Activated CD4-positive, alpha-beta T cell treated with anti-CD3 and anti-CD28 coated beads, Interleukin-2, amount 50 U/mL, for 24 hours (primary cell): Measurements from ENCODE around the gene TXLNG.

Source experiments
- DNase-seq, 2 donors: peaks; one replicate each; pipeline ENCODE4 v3.0.0-alpha.2; 2020; ENCODE audit warnings: low read depth in 1 of 2, low spot score in 1 of 2

TXLNG gene

DNA sequence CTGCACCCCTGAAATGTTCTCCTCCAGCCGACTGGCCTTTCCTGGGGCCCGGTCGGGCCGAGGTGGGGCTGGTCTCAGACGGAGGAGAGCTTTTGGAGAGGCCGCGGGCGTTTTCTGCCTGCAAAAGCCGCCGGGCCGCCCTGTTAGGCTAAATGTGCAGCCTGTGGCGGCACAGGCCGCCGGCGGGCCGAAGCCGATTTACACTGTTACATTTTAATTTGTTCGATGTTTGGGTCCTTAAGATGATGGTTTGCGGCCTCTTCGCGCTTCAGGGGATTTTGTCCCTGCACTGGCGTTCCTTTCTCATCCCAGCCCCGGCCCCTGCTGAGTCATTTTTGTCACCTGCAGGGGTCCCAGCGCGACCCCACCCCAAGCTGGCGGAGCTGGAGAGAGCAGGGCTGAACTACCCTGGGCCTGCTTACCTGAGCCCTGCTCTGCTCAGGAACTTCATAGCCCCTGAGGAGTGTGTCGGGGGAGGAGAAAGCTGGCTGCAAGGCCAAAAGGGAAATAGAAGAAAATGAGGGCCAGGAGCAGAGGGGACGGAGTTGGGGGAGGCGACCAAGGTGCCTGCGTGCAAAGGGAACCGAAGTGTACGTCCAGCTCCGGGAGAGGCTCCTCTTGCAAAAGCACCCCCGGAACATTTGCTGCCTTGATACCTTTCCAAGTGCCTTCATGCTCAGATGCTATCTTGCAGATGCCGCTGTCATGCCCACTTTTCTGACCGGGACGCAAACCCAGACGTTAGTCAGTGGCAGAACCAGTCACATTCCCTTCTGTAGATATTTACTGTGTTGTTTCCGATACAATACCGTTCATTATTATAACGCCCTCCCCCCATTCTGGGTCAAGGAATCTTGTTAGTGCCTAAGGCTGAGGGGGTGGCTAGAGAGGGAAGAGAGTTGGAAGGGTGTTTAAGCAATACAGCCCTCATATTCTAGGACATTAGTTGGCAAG is 84.9 kb downstream of the TXLNG start:
- no peak for DNase-seq

DNA sequence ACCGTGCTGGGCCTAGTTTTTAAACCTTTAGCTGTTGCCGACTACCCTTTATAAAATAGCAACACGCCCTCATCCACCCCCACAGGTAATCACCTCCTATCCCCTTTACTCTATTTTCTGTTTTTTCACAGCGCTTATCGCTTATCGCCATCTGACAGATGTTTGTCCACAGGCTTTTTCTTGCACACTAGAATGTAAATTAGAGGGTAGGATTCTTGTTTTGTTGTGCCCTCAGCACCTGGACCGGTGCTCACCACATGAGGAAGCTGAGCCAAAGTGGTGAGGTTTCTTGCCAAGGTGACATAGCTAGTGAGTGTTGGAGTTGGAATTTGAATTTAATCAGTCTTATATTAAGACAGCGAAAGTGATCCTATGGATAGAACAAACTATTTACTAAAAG is 86.8 kb downstream of the TXLNG start:
- DNase-seq, result no peak

DNA sequence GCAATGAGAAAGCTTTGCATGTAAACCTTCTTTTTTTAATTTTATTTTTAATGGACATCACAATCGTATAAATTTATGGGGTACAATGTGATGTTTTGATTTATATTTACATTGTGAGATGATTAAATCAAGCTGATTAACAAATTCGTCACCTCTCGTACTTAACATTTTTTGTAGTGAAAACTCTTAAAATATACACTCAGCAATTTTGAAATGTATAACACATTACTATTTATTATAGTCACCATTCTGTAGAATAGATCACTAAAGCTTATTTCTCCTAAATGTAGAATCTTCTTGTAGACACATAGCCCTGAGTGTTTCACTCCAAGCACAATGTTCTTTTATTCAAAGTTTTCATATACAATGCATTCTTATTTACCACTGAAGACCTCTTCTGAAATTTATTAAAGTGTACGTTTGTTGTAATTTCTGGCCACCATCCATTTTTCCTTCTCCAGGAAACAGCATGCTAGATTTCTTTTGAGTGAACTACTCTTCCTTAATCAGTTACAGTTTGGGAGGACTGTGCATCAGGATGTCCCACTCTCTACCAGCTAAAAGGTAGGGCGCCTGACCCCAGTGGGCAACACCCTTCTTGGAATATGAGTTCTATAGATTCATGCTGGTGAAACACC is 88.3 kb downstream of the TXLNG start:
- DNase-seq, result no peak

DNA sequence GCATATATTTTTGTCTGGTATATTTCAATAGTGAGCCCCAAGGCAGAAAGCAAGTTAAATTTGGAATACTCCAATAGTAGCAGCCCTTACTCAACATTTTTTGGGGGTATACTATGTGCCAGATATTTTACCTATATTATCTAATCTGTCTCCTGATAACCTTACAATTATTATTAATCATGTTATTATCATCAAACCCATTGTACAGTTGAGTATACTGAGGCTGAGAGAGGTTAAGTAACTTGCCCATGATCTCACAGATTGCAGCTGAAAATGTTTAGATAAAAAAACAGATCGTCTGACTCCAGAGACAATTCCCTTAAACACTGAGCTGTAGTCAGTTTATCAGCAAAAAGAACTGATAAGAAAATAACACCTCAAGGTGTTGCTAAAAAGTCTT is 90.4 kb downstream of the TXLNG start:
- no peak for DNase-seq

DNA sequence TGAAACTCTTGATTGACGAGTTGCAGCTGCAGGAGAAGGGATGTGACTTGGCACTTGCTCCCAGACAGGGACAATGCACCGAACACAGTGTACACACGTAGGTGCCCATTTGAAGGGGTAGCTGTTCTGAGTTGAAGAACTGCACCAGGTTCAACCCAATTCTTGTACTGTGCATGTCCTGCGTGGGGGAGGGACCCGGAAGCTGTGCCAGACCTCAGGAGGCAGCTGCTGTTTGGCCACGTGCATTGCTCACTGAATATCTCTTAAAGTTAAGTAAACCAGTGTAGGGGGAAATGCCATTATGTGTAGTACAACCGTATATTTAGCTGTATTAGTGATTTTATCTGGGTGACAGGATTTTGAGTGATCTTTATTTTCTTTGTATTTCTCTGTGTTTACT is 95.9 kb downstream of the TXLNG start:
- no peak for DNase-seq

DNA sequence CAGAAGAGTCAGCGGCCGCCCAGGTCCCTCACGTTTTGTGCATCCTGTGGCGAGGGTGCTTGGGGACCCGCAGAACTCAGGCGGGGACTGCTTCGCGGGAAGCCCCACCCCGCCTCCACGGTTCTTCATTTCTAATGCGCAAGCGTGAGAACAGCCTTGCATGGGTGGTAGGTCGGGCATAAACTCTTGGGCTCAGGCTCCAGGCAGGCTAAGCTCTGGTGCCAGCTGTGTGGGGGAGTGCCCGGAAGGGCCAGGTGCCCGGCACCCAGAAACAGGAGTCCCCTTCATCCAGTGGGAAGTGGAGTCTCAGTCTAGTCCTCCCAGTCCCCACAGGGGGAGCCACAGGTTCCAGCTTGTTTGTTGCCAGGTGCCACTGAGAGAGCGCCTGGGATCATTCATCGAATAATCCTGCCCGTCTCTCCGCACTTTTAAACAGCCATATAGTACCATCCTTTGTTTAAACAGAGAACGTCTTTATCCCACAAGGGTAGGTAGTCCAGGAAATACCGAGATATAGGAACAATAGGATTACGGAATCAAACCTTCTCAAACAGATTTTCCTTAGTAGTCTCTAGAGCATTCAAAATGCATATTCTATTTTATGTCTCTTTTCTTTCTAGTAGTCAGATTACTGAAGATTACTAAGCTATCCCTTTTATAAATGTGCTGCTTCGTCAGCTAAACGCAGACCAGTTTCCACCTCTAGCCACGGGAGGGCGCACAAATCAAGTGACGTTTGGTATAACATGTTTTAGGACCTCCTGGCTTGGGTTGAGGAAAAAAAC is 96.6 kb downstream of the TXLNG start:
- DNase-seq, result peak; percentile 28 to 38

DNA sequence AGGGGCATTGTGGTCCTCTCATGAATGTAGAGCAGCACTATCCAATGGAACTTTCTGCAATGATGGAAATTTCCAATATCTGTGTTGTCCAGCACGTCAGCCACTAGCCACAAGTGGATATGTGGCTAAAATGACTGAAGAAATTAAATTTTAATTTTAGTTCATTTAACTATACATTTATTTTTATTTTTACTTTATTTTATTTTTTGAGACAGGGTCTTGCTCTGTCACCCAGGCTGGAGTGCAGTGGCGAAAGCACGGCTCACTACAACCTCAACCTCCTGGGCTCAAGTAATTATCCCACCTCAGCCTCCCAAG is 97.2 kb downstream of the TXLNG start:
- DNase-seq, result no peak

DNA sequence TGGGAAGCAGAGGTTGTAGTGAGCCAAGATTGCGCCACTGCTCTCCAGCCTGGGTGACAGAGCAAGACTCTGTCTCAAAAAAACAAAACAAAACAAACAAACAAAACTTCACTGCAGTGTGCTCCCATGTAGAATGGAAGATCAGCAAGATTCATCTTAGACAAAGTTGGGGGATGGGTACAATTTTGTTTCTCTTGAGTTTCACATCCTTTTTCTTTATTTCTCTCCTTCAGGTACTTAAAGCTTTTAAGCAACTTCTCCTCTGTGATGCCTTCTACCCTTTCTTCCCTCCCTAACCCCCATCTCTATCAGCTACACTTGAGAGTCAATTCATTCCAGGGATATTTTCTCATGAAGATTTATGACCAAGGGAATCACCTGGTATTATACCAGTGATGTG is 99.4 kb downstream of the TXLNG start:
- no peak for DNase-seq

DNA sequence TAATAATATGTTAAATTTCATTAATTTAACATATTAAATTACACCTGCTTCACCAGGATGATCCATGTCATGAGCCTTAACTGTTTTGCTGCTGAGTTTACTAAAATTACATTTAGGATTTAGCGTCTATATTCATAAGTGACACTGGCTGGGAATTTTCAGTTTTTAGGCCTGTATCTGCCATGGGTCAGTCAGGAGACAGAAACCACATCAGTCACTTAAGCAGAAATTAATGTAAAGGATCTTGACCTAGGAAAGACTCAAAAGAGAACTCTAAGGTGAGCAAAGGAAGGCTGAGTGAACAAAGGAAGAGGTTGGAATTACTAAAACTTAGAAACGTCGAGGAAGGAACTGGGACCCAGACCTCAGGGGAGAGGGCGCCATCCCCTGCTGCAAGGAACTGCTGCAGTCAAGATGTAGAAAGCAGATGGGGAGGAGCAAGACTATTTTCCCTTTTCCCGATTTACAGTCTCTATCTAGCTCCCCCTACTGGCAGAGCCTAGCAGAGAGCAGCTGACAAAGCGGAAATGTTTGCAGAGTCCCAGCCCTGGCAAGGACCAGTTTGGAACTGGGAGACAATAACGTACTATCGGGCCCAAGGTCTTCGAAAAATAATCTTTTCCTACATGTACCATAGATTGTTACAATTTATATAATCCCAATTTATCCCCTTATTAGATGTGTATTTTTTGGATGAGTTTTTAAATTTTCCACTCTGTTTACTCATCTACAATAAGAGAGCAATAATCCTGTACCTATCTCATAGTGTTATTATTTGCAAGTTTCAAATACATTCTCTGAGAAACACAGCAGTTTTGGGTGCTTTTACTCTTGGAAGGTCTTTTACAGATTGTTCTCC is 106.5 kb downstream of the TXLNG start:
- DNase-seq, result peak in 1 of 2 donors; percentile 47
